Sigmoid colon (tissue), 4 donors: Measurements from ENCODE around the gene IRF2.

ENCODE experiments used
- EP300 ChIP-seq, 4 donors: sonication (generic); formaldehyde crosslinking; IDR thresholded peaks; one replicate each; pipeline ENCODE4 v1.6.1; 2017; ENCODE audit warnings: antibody characterized with exemption in 4 of 4
- TF ChIP-seq, protein P1 (sequence below), 4 experiments: fragments of 450-650 bp in 3 of 4; fragments of 200-600 bp in 1 of 4; IDR thresholded peaks; one replicate each; pipeline ENCODE4 v1.5.1; 2016 to 2019; ENCODE audit warnings: antibody characterized with exemption in 4 of 4, mild to moderate bottlenecking in 3 of 4, moderate library complexity in 2 of 4

DNA sequence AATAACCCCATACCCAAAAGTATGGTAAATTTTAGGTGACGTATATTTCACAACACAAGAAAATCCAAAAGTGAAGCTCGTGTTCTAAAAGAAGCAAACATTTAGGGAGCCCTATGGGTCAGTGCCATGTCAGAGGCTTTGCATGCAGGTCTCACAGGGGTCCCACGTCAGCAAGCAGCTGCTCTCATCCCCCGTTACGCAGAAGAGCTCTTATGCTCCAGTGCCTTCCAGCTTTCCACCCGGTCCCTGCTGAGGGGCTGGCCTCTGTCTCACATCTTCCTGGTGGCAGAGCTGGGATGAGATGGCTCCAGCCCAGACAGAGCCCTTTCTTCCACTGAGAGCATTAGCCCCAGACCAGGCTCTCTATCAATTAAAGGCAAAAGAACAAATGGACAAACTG, 82.0 kb downstream of the IRF2 start:
- TF ChIP-seq EP300 (IDR thresholded peaks at IDR 0.05): no peak
- TF ChIP-seq, protein P1, sequence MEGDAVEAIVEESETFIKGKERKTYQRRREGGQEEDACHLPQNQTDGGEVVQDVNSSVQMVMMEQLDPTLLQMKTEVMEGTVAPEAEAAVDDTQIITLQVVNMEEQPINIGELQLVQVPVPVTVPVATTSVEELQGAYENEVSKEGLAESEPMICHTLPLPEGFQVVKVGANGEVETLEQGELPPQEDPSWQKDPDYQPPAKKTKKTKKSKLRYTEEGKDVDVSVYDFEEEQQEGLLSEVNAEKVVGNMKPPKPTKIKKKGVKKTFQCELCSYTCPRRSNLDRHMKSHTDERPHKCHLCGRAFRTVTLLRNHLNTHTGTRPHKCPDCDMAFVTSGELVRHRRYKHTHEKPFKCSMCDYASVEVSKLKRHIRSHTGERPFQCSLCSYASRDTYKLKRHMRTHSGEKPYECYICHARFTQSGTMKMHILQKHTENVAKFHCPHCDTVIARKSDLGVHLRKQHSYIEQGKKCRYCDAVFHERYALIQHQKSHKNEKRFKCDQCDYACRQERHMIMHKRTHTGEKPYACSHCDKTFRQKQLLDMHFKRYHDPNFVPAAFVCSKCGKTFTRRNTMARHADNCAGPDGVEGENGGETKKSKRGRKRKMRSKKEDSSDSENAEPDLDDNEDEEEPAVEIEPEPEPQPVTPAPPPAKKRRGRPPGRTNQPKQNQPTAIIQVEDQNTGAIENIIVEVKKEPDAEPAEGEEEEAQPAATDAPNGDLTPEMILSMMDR (IDR thresholded peaks at IDR 0.05): no peak
